Activated CD4-positive, alpha-beta T cell treated with anti-CD3 and anti-CD28 coated beads, Interleukin-2, amount 50 U/mL, for 4 hours (primary cell): ENCODE data around the gene ZNF644.
"Not testable (repeated sequence)": the region's sequence is repeated elsewhere in the genome, so short reads cannot be mapped to it uniquely, and the experiment has no call there.

ENCODE experiments used
- DNase-seq, 2 experiments: peaks; one replicate each; pipeline ENCODE4 v3.0.0-alpha.2; 2020

The ZNF644 gene

DNA sequence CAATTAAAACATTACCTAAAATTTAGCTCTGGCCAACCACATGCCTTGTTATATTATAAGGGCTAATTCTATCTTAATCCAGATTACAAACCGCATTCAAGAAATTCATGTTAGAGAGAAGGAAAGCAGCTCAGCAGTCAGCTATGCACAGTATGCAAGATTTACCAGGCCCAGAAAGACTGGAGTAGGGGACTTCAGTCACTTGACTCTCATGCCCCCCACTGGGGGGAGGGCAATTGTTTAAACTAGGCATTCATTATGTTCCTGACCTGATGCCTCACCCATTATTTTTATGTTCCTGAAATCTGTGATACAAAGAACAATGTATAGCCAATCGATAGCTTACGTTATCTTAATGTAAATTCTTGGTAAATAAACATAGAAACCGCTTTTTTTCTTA lies 96.9 kb downstream of the ZNF644 start:
- DNase-seq = no peak

DNA sequence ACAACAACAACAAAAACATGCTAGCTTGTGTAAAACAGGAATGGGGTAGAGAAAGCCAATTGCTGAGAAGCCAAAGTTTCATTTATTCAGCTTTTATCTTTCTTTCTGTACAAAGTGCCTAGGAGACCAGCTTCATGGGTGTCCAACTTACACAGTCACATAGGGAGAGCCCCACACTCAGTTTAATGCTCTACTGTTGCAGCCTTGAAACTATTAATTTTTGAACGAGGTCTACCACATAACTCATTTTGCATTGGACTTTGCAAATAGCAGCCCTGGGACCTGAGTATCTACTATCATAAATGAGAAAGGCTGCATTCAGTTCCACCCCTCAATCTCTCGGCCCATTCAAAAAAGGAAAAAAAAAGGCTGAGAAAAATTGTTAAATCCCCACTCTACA lies 98.8 kb downstream of the ZNF644 start:
- DNase-seq = no peak

DNA sequence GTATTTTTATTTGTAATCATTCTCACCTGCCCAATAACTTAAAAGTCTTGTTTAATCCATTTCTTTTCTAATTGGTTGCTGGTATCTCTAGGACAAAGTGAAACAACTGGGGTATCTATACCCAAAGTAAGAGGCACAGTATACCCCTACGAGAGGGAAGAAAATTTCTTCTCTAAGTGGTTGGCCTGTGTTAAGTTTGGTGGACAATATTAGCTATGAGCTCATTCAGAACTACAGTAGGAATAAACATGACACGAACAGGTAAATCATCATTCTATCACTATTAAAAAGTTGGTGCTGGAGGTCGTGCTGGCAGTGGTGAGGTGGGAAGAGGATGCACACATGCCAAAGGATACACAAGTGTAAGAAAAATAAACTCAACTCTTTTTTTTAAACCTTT lies 99.6 kb downstream of the ZNF644 start:
- no peak for DNase-seq

DNA sequence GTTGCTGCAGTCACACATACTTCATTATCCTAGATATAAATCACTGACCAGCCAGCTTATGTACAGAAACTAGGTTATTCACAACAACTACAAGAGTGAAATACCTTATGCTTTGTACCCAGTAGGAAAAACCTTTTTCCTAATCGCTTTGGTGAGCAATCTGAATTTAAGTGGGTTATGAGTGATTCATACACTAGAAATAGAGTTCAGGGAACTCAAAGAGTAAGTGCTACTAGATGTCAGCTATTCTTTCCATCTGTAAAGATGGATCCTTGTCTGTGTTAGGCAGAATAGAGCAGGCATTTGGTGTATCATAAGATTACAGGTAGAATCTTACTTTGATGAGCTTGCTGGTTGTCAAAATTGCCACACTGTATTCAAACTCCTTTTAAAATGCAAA lies 101.9 kb downstream of the ZNF644 start:
- no peak for DNase-seq

DNA sequence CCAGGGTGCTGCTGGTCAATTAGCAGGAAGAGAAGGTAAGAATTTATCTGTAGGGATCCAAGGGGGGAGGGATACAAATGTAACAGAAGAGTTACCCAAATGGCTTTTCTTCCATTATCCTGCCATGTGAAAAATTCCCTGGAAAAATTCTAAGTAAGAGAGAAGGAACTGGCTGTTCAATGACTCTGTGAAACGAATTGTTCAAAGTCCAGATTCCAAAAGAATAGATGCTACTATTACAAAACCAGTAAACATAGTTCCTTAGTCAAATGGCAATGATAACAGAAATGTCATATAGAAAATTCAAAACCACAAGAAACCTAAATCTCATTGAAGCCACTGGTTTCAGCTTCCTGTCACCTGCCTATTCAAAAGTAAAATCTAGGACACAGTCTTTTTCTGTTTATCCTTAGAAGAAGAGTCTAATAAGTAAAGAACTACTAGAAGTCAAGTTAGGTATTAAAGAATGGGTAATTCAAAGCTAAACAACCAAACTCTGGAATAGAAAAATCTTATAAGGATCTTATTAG lies 102.6 kb downstream of the ZNF644 start:
- DNase-seq = no peak

DNA sequence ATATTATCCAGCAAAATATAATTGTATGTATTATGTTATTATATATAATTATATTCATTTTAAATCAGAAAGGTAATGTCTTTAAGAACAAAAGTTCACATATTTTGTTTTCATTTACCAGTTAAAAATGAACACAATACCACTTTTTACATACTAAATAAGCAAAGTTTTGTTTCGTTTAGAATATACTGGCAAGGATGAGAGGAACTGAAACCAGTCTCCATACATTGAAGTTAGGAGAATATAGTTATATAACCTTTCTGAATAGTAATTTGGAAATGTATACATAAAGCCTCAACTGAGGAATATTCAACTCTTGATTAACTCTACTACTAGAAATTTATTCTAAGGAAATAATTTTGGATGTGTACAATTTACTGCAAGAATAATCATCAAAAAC lies 110.5 kb downstream of the ZNF644 start:
- no peak for DNase-seq

DNA sequence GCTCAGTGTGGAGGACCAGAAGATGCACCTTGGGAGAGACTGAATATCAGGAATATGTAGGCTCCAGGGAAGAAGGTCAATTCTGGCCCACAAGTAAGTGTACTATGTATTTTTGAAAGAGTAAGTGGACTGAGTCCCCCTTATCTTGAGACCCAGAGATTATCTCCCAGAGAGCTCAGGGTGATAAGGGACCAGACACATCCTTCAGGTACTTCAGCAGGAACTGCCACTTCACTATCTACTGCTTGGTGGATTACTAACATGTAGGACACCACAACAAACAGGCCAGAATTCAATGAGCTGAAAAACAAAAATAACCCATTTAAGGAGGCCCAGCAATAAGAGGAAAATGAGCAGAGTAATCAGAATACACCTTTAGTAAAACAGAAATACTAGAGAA lies 119.2 kb downstream of the ZNF644 start:
- DNase-seq = no peak

DNA sequence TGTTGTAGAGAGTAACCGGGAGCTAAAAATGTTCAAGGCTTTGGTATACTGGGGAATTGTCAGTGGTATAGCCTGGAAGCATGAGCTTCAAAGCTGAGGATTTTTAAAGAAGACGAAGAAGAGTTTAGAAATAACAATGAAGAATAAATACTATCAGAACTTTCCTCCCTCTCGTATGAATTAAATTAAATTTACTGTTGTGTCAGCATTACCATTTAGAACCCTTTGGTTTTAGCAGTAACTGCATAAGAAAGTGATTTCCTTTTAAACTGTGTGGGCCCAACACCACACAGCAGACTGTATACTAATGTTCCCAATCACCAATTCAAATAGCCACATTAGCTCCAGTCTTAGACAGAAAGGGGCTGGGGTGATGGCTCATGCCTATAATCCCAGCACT lies 122.6 kb downstream of the ZNF644 start:
- DNase-seq = no peak

DNA sequence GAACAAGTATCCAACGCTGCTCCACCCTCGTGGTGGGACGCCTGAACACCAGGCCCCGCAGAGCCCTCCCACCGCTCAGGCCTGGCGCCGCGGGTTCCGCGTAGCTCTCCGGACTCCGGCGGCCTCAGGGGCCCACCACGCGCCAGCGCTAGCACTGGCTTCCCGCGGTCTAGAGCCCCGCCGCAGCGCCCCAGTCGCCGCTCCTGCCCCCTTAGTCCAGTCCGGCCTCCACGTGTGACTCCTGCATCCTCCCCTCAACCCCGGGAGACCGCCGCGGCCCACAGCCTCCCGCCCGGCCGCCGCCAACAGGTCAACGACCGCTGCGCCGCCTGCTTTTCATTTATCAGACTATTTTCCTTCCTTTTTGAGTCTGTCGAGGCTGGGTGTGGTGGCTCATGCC lies 128.2 kb downstream of the ZNF644 start:
- DNase-seq = not testable (repeated sequence)

DNA sequence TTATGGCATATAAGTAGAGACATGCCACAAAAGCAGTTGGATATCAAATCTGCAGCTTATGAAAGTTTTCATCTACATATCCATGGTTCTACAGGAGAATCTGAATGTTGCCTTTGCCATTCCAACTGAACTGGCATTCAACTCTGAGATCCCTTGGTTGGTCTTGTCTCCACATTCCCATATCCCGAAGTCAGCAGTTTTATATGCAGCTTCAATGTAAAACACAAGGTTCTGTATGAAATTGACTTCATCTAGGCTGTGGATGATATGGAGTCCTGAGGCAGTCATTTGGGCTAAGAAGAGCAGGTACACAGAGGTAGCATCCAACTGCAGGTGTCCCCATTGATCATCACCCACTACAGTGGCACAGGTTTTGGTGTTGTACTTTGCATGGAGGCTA lies 129.0 kb downstream of the ZNF644 start:
- DNase-seq = not testable (repeated sequence)

DNA sequence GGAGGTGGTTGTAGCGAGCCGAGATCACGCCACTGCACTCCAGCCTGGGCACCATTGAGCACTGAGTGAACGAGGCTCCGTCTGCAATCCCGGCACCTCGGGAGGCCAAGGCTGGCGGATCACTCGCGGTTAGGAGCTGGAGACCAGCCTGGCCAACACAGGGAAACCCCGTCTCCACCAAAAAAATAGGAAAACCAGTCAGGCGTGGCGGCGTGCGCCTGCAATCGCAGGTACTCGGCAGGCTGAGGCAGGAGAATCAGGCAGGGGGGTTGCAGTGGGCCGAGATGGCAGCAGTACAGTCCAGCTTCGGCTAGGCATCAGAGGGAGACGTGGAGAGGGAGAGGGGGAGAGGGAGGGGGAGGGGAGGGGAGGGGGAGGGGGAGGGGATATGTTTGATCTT lies 129.6 kb downstream of the ZNF644 start:
- not testable (repeated sequence) for DNase-seq

DNA sequence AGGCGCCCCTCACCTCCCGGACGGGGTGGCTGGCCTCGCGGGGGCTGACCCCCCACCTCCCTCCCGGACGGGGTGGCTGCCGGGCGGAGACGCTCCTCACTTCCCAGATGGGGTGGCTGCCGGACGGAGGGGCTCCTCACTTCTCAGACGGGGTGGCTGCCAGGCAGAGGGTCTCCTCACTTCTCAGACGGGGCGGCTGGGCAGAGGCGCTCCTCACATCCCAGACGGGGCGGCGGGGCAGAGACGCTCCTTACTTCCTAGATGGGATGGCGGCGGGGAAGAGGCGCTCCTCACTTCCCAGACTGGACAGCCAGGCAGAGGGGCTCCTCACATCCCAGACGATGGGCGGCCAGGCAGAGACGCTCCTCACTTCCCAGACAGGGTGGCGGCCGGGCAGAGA lies 130.1 kb downstream of the ZNF644 start:
- DNase-seq = not testable (repeated sequence)

DNA sequence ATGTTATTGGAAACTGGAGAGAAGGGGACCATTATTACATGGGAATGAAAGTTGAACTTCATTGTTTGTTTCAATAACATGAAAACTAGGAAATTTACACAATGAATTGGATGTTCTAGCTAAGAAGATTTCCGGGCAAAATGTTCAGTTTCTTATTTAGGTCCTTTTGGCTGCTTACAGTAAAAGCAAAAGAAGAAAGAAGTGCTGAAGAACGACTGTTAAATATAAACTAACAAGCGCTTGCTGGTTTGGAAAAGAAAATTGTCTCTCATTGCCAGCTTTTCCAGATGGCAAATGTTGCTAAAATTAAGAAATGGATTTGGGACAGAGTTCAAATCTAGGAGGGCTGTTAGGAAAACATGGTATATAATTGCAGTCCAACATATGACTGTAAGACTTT lies 139.6 kb downstream of the ZNF644 start:
- DNase-seq = no peak

DNA sequence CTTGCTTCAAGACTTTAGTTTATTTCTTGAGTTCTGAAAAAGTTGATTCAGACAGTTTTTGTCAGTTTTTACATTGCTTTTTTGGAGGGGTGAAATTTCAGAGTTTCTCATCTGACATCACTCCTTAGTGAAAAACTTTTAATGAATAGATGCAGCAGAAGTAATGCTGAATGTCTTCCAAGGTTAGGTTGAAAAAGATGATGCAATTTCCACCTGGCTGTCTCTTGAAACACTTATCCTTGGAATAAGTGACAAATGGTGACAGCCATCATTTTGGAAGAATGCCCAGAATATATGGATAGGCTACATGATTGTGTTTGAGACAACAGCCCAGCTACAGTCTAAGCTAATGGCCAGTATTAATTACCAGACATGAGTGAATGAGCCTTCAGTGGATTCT lies 140.8 kb downstream of the ZNF644 start:
- DNase-seq = no peak

DNA sequence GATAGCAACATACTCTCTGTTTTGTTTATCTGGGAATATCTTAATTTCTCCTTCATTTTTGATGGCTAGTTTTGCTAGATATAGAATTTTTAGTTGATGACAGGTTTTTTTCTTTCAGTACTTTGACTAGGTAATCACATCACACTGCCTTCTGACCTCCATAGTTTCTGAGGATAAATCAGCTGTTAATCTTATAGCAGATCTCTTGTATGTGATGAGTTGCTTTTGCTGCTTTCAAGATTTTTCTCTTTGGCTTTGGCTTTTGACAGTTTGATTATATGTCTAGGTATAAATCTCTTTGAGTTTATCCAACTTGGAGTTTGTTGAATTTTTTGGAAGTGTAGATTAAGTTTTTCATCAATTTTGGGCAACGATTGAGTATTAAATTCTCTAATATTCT lies 142.6 kb downstream of the ZNF644 start:
- DNase-seq = no peak

DNA sequence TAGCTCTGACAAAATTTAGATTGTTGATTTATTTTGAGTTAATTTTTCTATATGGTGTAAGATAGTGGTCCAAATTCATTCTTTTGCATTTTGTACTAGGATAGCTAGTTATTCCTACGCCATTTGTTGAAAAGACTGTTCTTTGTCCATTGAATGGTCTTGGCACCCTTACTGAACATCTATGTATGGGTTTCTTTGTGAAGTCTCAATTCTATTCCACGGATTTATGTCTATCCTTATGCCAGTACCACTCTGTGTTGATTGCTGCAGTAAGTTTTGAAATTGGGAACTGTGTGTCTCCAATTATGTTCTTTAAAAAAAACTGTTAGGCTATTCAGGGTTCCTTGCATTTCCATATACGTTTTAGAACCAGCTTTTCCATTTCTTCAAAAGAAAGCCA lies 145.7 kb downstream of the ZNF644 start:
- DNase-seq = no peak
